Measurements from ENCODE around the gene CRPPA. TPM values are rescaled to one million over a fixed set of nuclear protein-coding genes. Genes with fewer than 3 reads are reported as not detected.

Gene CRPPA
- total RNA-seq, 1 experiment from 2014 or later: 1.4 TPM

DNA sequence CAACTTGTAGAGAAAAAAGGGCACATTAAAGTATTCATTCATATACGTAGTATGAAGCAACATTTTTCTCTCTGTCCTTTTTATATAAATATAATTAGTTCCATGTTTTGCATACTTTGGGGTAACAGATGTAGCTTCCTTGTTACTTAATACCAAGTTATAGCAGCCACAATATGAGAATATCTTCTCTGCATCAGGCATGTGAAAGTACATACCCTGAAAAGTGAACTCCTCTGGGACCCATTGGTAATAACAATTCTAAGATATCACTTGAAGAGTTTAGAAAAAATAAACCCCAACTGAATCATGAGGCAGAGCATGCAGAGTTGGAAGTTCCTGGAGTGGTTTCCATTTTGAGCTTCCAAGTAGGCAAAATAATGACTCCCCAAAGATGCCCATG lies 2.4 kb upstream of the CRPPA start:
- no peak for DNase-seq (ENCODE audit: low spot score)

- DNase-seq (ENCODE audit: low spot score): no peak
Observed at GRCh38 chr7:16422917-16423316, 1.6 kb upstream of the CRPPA start.

DNA sequence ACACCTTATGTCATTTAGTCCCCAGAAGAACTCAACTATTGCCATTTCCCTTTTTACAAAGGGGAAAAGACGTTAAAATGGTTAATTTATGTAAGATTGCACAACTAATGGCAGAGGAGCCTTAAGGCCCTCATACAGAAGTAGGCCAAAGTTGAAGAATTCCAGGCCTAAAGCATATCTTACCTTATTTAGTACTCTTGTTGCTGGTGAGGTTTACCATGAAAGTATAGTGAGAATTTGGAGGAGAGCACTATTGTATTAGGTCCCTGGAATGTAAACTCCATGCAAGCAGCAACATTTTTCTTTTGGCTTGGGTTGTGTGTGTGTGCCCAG lies 731 bp upstream of the CRPPA start:
- DNase-seq (ENCODE audit: low spot score): no peak

GRCh38 chr7:16420649-16421332 lies 547 bp downstream of the CRPPA start:
- DNase-seq (ENCODE audit: low spot score): peak; percentile 97

GRCh38 chr7:16420329-16420648 lies 1.0 kb downstream of the CRPPA start:
- no peak for DNase-seq (ENCODE audit: low spot score)

DNA sequence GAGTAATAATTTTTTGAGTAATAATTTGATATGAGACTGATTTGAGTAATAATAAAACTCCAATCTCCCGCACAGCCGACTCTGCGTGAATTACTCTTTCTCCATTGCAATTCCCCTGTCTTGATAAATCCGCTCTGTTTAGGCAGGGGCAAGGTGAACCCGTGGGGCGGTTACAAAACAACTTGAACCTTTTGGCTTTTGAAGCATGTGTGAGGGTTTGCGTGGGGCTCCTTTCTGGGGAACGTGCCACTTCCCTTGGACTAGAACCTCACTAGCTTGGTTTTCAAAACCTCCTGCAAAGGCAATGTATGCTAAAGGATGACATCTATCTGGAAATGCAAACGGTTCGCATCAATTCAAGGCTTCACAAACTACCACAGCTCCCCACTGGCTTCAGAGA lies 1.5 kb downstream of the CRPPA start:
- no peak for DNase-seq (ENCODE audit: low spot score)

GRCh38 chr7:16419126-16419525 lies 2.2 kb downstream of the CRPPA start:
- DNase-seq (ENCODE audit: low spot score): no peak

- DNase-seq (ENCODE audit: low spot score): no peak
Observed at GRCh38 chr7:16417906-16418305, 3.4 kb downstream of the CRPPA start.

GRCh38 chr7:16416289-16417282 lies 4.8 kb downstream of the CRPPA start:
- peak; percentile 11 for DNase-seq (ENCODE audit: low spot score)

DNA sequence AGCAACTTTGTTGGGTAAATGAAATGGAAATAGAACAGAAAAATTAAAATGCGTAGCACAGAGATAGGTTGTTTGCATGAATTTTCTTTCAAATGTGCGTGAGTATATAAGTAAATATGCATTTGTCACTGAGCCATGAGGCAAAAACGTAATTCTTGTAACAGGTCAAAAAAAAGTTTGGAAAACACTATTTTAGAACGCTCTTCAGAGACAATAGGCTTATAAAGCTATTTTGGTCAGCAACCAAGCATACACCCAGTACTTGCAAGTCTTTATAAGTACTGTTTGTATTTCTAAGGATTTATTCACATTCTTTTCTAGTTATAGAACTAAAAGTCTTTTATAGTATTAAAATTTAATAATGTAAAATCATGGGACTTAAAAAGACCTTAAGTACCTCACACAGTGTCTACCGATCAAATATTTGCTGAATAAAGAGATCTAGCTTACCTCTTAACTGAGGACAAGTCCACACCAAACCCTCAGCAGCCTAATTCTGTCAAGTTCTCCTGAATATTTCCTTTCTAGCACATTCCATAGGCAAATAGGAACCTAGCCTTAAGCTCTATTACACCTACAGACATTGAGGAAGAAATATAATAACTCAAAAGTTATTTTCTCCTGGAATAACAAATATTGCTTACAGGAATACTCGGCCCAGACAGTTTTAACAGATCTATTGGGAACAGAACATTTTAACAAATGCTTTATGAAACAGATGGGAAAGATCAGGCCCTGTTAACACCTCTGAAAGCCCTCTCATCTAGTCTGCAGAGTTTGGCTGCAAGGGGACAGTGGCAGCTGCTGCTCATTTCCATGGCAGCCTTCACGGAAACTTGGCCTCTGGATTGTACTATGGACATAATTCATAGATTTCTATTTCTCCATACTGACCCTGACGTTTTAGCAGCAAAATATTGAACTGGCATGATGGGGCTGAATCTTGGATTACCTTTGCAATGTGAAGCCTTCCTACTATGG lies 8.8 kb downstream of the CRPPA start:
- DNase-seq (ENCODE audit: low spot score): no peak

DNA sequence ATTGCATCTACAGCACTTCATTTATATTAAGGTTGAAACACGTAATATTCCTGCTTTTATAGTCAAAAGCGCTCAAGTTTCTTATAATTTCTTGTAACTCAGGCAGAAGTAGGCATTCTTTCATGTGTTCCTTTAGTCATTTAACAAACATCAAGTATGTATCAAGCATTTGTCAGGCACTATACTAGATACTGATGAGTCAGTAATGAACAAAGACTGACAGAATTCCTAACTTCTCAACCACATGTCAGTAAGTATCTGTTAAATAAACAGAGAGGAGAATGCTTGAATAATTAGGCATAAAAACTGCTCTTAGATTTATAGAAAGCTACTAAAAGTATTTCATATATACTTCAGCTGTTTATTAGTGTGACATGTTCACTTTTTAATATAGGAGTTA lies 9.9 kb downstream of the CRPPA start:
- no peak for DNase-seq (ENCODE audit: low spot score)

DNA sequence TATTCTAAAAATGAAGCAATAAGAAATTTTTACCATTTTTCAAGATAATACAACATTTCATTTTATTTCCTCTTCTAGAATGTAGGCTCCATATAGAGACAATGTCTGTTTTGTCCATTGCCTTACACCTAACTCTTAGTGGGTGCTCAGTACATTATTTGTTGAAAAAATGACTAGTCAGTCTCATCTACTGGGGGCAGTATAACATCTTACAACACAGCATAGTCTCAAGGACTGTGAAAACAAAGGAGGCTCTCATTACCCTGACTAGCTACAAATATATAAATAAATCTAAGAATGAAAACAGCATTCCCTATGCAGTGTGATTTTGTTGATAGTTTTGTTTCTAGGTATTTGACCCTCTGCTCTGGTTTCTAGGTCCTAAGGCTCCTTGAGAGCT lies 11.6 kb downstream of the CRPPA start:
- no peak for DNase-seq (ENCODE audit: low spot score)

GRCh38 chr7:16404636-16405035 lies 16.7 kb downstream of the CRPPA start:
- DNase-seq (ENCODE audit: low spot score): no peak

DNA sequence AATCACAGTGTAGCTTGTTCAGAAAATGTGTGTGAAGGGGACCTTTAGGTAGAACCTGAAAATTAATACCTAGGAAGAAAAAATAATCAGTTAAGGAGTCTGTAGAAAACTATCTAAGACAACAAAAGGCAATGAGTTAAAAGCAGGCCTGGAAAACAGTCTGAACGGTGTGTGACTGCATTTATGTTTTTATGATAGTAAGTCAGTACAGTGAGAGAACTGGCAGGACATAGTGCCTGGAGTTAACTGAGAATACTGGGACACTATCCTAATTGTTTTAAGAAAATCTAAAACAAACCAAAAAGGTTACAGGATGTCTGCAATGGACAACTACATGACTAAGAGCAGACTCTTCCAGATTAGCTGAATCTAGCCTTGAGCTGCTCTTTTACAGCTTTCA lies 17.9 kb downstream of the CRPPA start:
- no peak for DNase-seq (ENCODE audit: low spot score)

GRCh38 chr7:16402940-16403339 lies 18.4 kb downstream of the CRPPA start:
- no peak for DNase-seq (ENCODE audit: low spot score)

DNA sequence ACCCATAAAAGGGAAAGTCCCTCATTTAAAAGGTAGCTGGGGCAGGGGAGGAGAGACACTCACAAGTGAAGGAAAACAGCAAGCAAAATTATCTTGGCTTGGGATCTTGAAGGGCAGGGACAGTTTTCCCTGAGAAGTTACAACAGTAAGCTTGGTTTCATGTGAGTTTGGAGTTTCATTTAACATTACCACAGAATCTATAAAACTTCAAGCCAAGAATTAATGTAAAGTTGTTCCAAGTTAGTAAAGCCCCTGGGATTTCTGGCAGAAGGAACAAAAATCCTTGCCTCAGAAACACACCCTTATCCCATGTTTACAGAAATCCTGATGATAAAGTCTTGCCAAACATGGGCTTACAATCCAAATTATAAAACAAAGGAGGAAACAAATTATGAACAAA lies 19.2 kb downstream of the CRPPA start:
- no peak for DNase-seq (ENCODE audit: low spot score)

- no peak for DNase-seq (ENCODE audit: low spot score)
Observed at GRCh38 chr7:16400893-16401275, 20.5 kb downstream of the CRPPA start.

- no peak for DNase-seq (ENCODE audit: low spot score)
Observed at GRCh38 chr7:16399916-16400892, 21.1 kb downstream of the CRPPA start.

DNA sequence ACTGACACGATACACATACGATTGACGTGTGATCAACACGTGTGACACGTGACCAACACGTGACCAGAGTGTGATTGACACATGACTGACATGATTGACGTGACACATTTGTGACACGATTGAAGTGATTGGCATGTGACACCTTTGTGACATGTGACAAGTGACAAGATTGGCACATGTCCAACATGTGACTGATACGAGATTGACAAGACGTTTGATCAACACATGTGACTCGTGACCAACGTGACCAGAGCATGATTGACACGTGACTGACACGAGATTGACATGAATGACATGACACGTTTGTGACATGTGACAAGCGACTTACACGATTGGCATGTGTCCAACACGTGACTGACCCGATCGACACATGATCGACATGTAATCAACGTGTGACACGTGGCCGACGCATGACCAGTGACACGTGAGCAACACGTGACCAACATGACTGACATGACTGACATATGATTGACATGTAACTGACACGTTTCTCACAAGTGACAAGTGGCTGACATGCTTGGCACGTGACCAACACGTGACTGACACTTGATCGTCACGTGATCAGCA lies 22.0 kb downstream of the CRPPA start:
- no peak for DNase-seq (ENCODE audit: low spot score)

Measured in HT-29 (cell line).